K562 (cell line): ENCODE measurements around the gene TMCC2. TPM values are rescaled to one million over a fixed set of nuclear protein-coding genes. Genes with fewer than 3 reads are reported as not detected.

Source experiments
- ARID2 ChIP-seq: fragments of 450-650 bp; IDR thresholded peaks from 2 replicates; pipeline ENCODE4 v1.6.1; 2017; ENCODE audit warnings: antibody characterized with exemption, mild to moderate bottlenecking
- BRCA1 ChIP-seq, 2 experiments: fragments of 450-650 bp in 1 of 2; sonication (generic) in 1 of 2; formaldehyde crosslinking in 1 of 2; IDR thresholded peaks; 2 replicates each; pipeline versions ENCODE4 v1.5.0 to v1.6.1; 2017 to 2020; ENCODE audit warnings: mild to moderate bottlenecking in 1 of 2, missing genetic modification reagents in 1 of 2
- CHCHD3 ChIP-seq: fragments of 250-450 bp; sonication (Bioruptor Pico); IDR thresholded peaks from 2 replicates; pipeline ENCODE4 v2.1.2; 2022; ENCODE audit warnings: mild to moderate bottlenecking
- GTF2E2 ChIP-seq: fragments of 200-800 bp; sonication (Bioruptor generic); IDR thresholded peaks from 2 replicates; pipeline ENCODE4 v1.6.1; 2016; ENCODE audit warnings: missing genetic modification characterization, missing compliant biosample characterization
- HDAC3 ChIP-seq: fragments of 450-650 bp; IDR thresholded peaks from 2 replicates; pipeline ENCODE4 v1.6.1; 2018; ENCODE audit warnings: borderline replicate concordance, mild to moderate bottlenecking, moderate library complexity; ENCODE audit not compliant: partially characterized antibody
- NR2C2 ChIP-seq, 2 experiments: fragments of 200-800 bp in 1 of 2; sonication (Bioruptor generic) in 1 of 2; sonication (generic) in 1 of 2; formaldehyde crosslinking in 1 of 2; IDR thresholded peaks; 2 replicates each; pipeline versions ENCODE4 v1.6.1 to v1.8.0; 2016 to 2022; ENCODE audit warnings: mild to moderate bottlenecking in 1 of 2, missing compliant biosample characterization in 1 of 2, missing genetic modification characterization in 1 of 2, missing genetic modification reagents in 1 of 2
- SETDB1 ChIP-seq: IDR thresholded peaks from one replicate; pipeline ENCODE4 v1.6.1; 2012; ENCODE audit warnings: low read length, control low read depth, inconsistent platforms
- SIX5 ChIP-seq, 2 experiments: IDR thresholded peaks; 2 replicates each; pipeline ENCODE4 v1.6.1; 2011; ENCODE audit warnings: low read length in 2 of 2, borderline replicate concordance in 1 of 2, low read depth in 1 of 2, mild to moderate bottlenecking in 1 of 2, moderate library complexity in 1 of 2; ENCODE audit not compliant: insufficient read depth in 1 of 2
- SMARCC2 ChIP-seq: fragments of 450-650 bp; IDR thresholded peaks from 2 replicates; pipeline ENCODE4 v1.6.1; 2017; ENCODE audit warnings: antibody characterized with exemption, moderate library complexity, mild to moderate bottlenecking, low read depth
- SMARCE1 ChIP-seq: fragments of 450-650 bp; IDR thresholded peaks from 2 replicates; pipeline ENCODE4 v1.7.1; 2016; ENCODE audit warnings: mild to moderate bottlenecking
- TEAD1 ChIP-seq, 2 experiments: fragments of 450-650 bp in 1 of 2; sonication (generic) in 1 of 2; formaldehyde crosslinking; IDR thresholded peaks; 2 replicates each; pipeline versions ENCODE4 v1.4.0 to v1.8.0; 2020 to 2022; ENCODE audit warnings: mild to moderate bottlenecking in 2 of 2, missing genetic modification reagents in 1 of 2
- ZNF282 ChIP-seq: sonication (generic); formaldehyde crosslinking; IDR thresholded peaks from 2 replicates; pipeline ENCODE4 v1.8.1; 2023; ENCODE audit warnings: missing genetic modification reagents
- ZNF445 ChIP-seq: fragments of 250-450 bp; sonication (Bioruptor Pico); IDR thresholded peaks from 2 replicates; pipeline ENCODE4 v1.4.0; 2020; ENCODE audit warnings: low read depth, mild to moderate bottlenecking, moderate library complexity
- ZNF586 ChIP-seq: fragments of 450-650 bp; formaldehyde crosslinking; conservative IDR thresholded peaks from 2 replicates; pipeline ENCODE4 v1.4.0; 2020; ENCODE audit warnings: mild to moderate bottlenecking, moderate library complexity
- ZNF764 ChIP-seq: fragments of 250-450 bp; sonication (Bioruptor Pico); IDR thresholded peaks from 2 replicates; pipeline ENCODE4 v1.4.0; 2020; ENCODE audit warnings: low read depth, mild to moderate bottlenecking, moderate library complexity
- polyA plus RNA-seq, 8 experiments: library from polyadenylated mRNA; depleted of rRNA in 4 of 8; stranded (reverse) in 5 of 8; unstranded in 3 of 8; fragments of >200 nt; fragmentation: Nextera tagmentation in 2 of 8; fragmentation: Illumina TruSeq in 1 of 8; extraction: Ambion mirVana in 2 of 8; extraction: Trizol in 1 of 8; gene quantifications; 2 replicates each; pipeline versions ENCODE4 v1.2.1 to v1.2.3, GENCODE V29; 2011 to 2014; ENCODE audit warnings: inconsistent platforms in 1 of 8, missing spikeins in 1 of 8
- total RNA-seq, 7 experiments: library from RNA; depleted of rRNA in 6 of 7; stranded (reverse); fragments of >200 nt in 6 of 7; fragmentation: Illumina TruSeq in 2 of 7; extraction: Trizol in 2 of 7; gene quantifications; 2 replicates each; pipeline versions ENCODE4 v1.2.1 to v1.2.3, GENCODE V29; 2011 to 2021; ENCODE audit warnings: low replicate concordance in 1 of 7
- TF ChIP-seq, protein P1 (sequence below): sonication (generic); formaldehyde crosslinking; IDR thresholded peaks from 2 replicates; pipeline ENCODE4 v1.8.0; 2022; ENCODE audit warnings: mild to moderate bottlenecking, missing genetic modification reagents
- TF ChIP-seq, protein P2 (sequence below): fragments of 450-650 bp; IDR thresholded peaks from 2 replicates; pipeline ENCODE4 v1.6.1; 2016; ENCODE audit warnings: low read depth, mild to moderate bottlenecking, moderate library complexity
- TF ChIP-seq, protein P3 (sequence below): sonication (generic); formaldehyde crosslinking; IDR thresholded peaks from 2 replicates; pipeline ENCODE4 v1.8.0; 2022; ENCODE audit warnings: mild to moderate bottlenecking, missing genetic modification reagents

TMCC2 gene
- total and polyA plus RNA-seq, 9 of the 15 experiments (the other 6 are each of a cell fraction or from before 2014, with no cell fraction given): 0.06 to 1.8 (median 0.98) TPM

DNA sequence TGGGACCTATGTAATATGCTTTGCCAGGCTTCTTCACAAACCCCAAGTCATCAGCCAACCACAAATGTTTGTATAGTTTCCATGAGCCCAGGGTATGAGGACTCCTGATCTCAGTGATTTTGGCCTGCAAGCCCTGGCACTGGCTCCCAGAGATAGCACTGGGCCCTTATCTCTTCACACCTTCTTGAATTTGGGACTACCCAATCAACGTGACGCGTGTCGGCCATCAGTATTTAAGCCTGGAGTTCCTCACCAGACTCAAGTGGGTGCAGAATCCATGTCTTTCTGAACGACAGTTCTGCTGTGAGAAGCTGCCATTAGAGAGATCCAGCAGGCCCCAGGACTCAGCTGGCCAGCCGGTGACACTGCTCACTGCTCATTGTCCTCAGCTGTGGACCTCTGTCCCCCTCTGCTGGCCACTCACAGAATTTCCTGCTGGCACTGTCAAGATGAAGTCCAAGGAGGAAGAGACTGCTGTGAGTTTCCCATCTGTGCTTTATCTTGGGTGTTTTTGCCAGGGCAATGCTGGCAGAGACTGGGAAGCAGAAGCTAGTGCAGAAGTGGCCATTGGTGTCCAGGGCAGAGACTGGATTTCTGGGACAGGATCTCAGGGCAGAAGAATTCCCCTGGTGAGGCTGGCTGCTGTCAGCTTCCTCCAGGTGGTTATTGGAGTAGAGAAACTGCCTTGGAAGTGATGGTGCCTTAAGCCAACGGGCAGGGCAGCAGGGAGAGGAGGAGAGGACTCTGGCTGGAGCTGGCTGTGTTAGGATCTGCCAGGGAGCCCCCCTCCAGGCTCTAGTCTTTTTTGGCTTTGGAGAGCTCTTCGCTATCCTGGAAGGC, 28.4 kb downstream of the TMCC2 start (continued):
- TF ChIP-seq, protein P1, sequence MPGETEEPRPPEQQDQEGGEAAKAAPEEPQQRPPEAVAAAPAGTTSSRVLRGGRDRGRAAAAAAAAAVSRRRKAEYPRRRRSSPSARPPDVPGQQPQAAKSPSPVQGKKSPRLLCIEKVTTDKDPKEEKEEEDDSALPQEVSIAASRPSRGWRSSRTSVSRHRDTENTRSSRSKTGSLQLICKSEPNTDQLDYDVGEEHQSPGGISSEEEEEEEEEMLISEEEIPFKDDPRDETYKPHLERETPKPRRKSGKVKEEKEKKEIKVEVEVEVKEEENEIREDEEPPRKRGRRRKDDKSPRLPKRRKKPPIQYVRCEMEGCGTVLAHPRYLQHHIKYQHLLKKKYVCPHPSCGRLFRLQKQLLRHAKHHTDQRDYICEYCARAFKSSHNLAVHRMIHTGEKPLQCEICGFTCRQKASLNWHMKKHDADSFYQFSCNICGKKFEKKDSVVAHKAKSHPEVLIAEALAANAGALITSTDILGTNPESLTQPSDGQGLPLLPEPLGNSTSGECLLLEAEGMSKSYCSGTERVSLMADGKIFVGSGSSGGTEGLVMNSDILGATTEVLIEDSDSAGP (CRISPR knock-in tag): no peak
- TF ChIP-seq ARID2 (peak; percentile 95), CHCHD3 (CRISPR knock-in tag) (no peak), SMARCC2 (peak; percentile 75; the same call in 1 of the 2 replicates), NR2C2 (CRISPR knock-in tag; IDR thresholded peaks at IDR 0.05) (no peak), NR2C2 (tag; IDR thresholded peaks at IDR 0.05) (no peak), ZNF586 (CRISPR knock-in tag) (no peak), ZNF282 (CRISPR knock-in tag) (no peak; the same call in 1 of the 2 replicates), TEAD1 (CRISPR knock-in tag; IDR thresholded peaks at IDR 0.05) (peak; percentile 65 to 74; a peak in 3 of 4 replicates), GTF2E2 (tag) (no peak), SMARCE1 (peak; percentile 84), ZNF764 (CRISPR knock-in tag) (no peak), HDAC3 (peak; percentile 75), SIX5 (IDR thresholded peaks at IDR 0.05; ENCODE audit: borderline replicate concordance in 1 of 2, insufficient read depth in 1 of 2, low read depth in 1 of 2, low read length in 2 of 2) (no peak), SETDB1 (no peak), ZNF445 (CRISPR knock-in tag) (no peak), BRCA1 (IDR thresholded peaks at IDR 0.05) (no peak), BRCA1 (CRISPR knock-in tag; IDR thresholded peaks at IDR 0.05) (no peak)
- TF ChIP-seq, protein P2, sequence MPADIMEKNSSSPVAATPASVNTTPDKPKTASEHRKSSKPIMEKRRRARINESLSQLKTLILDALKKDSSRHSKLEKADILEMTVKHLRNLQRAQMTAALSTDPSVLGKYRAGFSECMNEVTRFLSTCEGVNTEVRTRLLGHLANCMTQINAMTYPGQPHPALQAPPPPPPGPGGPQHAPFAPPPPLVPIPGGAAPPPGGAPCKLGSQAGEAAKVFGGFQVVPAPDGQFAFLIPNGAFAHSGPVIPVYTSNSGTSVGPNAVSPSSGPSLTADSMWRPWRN: peak; percentile 97
- TF ChIP-seq, protein P3, sequence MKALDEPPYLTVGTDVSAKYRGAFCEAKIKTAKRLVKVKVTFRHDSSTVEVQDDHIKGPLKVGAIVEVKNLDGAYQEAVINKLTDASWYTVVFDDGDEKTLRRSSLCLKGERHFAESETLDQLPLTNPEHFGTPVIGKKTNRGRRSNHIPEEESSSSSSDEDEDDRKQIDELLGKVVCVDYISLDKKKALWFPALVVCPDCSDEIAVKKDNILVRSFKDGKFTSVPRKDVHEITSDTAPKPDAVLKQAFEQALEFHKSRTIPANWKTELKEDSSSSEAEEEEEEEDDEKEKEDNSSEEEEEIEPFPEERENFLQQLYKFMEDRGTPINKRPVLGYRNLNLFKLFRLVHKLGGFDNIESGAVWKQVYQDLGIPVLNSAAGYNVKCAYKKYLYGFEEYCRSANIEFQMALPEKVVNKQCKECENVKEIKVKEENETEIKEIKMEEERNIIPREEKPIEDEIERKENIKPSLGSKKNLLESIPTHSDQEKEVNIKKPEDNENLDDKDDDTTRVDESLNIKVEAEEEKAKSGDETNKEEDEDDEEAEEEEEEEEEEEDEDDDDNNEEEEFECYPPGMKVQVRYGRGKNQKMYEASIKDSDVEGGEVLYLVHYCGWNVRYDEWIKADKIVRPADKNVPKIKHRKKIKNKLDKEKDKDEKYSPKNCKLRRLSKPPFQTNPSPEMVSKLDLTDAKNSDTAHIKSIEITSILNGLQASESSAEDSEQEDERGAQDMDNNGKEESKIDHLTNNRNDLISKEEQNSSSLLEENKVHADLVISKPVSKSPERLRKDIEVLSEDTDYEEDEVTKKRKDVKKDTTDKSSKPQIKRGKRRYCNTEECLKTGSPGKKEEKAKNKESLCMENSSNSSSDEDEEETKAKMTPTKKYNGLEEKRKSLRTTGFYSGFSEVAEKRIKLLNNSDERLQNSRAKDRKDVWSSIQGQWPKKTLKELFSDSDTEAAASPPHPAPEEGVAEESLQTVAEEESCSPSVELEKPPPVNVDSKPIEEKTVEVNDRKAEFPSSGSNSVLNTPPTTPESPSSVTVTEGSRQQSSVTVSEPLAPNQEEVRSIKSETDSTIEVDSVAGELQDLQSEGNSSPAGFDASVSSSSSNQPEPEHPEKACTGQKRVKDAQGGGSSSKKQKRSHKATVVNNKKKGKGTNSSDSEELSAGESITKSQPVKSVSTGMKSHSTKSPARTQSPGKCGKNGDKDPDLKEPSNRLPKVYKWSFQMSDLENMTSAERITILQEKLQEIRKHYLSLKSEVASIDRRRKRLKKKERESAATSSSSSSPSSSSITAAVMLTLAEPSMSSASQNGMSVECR (CRISPR knock-in tag): peak; percentile 54; the same call in 1 of the 2 replicates
